Stimulated activated CD8-positive, alpha-beta memory T cell treated with anti-CD3 and anti-CD28 coated beads, Interleukin-7, amount 100 ng/mL, for 4 hours (primary cell): Measurements from ENCODE around the gene CHRM4.

ENCODE experiments used
- DNase-seq, 2 donors: peaks; one replicate each; pipeline ENCODE4 v3.0.0-alpha.2; 2020; ENCODE audit warnings: low read depth in 2 of 2

The CHRM4 gene

GRCh38 chr11:46391578-46392420 lies at the start of gene CHRM4:
Gene CHRM4 (minus strand): TSS chr11:46391776. CDS start chr11:46386557, 5,219 bp downstream.
- no peak for DNase-seq

- DNase-seq: no peak
Observed at GRCh38 chr11:46438211-46438610, 46.6 kb upstream of the CHRM4 start.

- no peak for DNase-seq
Observed at GRCh38 chr11:46437122-46437689, 45.6 kb upstream of the CHRM4 start.

GRCh38 chr11:46436113-46436512 lies 44.5 kb upstream of the CHRM4 start:
- no peak for DNase-seq

- DNase-seq: no peak
Observed at GRCh38 chr11:46435679-46436078, 44.1 kb upstream of the CHRM4 start.

GRCh38 chr11:46431211-46431610 lies 39.6 kb upstream of the CHRM4 start:
- DNase-seq: no peak

GRCh38 chr11:46429717-46430116 lies 38.1 kb upstream of the CHRM4 start:
- no peak for DNase-seq

- no peak for DNase-seq
Observed at GRCh38 chr11:46427364-46427763, 35.8 kb upstream of the CHRM4 start.

GRCh38 chr11:46426233-46426991 lies 34.8 kb upstream of the CHRM4 start:
- DNase-seq: no peak

- no peak for DNase-seq
Observed at GRCh38 chr11:46422588-46422987, 31.0 kb upstream of the CHRM4 start.

- DNase-seq: no peak
Observed at GRCh38 chr11:46421257-46421880, 29.8 kb upstream of the CHRM4 start.

- DNase-seq: no peak
Observed at GRCh38 chr11:46420513-46420912, 28.9 kb upstream of the CHRM4 start.

- no peak for DNase-seq
Observed at GRCh38 chr11:46418751-46419150, 27.2 kb upstream of the CHRM4 start.

- no peak for DNase-seq
Observed at GRCh38 chr11:46417711-46418110, 26.1 kb upstream of the CHRM4 start.

GRCh38 chr11:46414879-46415278 lies 23.3 kb upstream of the CHRM4 start:
- no peak for DNase-seq

GRCh38 chr11:46414466-46414796 lies 22.9 kb upstream of the CHRM4 start:
- no peak for DNase-seq

GRCh38 chr11:46413760-46414465 lies 22.3 kb upstream of the CHRM4 start:
- DNase-seq: no peak

- DNase-seq: no peak
Observed at GRCh38 chr11:46410021-46410420, 18.4 kb upstream of the CHRM4 start.

GRCh38 chr11:46408407-46408986 lies 16.9 kb upstream of the CHRM4 start:
- DNase-seq: no peak

- no peak for DNase-seq
Observed at GRCh38 chr11:46407635-46408034, 16.1 kb upstream of the CHRM4 start.

GRCh38 chr11:46404476-46405017 lies 13.0 kb upstream of the CHRM4 start:
- no peak for DNase-seq
